Measurements from ENCODE around the gene HS6ST1.

- TF ChIP-seq CTCF (conservative IDR thresholded peaks at IDR 0.05; ENCODE audit: low read depth, low read length) (no peak), EZH2 (IDR thresholded peaks at IDR 0.05; ENCODE audit: low read length, unreplicated experiment) (no peak)
Observed at GRCh38 chr2:128354161-128354560, 35.5 kb upstream of the HS6ST1 start.

Data from PC-3 (cell line).